NCI-H226 (cell line): ENCODE results near the gene ZBTB6.

ENCODE experiments used
- DNase-seq: peaks from one replicate; pipeline ENCODE4 v3.0.0-alpha.2; 2015

The ZBTB6 gene, protein sequence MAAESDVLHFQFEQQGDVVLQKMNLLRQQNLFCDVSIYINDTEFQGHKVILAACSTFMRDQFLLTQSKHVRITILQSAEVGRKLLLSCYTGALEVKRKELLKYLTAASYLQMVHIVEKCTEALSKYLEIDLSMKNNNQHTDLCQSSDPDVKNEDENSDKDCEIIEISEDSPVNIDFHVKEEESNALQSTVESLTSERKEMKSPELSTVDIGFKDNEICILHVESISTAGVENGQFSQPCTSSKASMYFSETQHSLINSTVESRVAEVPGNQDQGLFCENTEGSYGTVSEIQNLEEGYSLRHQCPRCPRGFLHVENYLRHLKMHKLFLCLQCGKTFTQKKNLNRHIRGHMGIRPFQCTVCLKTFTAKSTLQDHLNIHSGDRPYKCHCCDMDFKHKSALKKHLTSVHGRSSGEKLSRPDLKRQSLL

DNA sequence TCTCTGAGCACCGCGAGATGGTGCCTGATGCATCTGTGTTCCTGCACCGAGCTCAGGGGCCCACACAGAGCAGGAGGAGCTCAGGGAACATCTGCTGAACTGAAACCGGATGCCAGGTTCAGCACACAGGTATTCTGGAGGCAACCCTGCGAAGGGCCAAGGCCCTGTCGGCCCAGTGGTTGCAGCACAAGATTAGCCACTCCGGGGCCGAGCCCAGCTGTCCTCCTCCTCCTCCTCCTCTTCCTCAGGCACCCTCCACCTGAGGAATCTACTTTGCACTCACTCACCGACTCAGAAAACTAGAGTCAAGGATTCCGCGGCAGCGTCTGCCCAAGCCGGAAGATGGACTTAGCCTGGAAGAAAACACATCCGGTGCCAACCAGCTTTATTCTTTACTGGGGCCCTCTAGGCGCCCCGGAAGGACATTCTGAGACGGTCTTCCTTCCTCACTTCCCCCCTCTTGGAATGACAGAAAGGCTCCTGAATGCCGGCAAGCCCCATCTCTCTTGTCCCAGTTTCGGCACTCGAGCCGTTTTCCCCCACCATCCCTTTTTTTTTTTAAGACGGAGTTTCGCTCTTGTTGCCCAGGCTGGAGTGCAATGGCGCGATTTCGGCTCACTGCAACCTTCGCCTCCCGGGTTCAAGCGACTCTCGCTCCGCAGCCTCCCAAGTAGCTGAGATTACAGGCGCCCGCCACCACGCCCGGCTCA, at the start of gene ZBTB6:
Gene ZBTB6 (minus strand): TSS at position 360 of the 710 bp plus-strand sequence. CDS start 1,251 bp downstream, outside the sequence.
- DNase-seq: peak; percentile 81

DNA sequence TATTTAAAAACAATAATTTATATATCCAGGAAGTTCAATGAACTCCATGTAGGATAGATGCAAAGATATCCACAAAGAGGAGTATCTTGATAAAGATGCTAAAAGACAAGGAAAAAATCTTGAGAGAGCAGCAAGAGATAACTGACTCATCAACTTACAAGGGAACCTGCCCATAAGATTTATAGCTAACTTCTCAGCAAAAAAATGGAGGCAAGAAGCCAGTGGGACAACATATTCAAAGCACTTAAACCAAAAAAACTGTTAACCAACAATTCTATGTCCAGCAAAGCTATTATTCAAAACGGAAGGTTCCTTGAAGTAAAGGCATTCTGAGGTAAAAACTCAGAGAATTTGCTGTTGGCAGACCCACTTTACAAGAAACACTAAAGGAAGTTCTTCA, 48.0 kb upstream of the ZBTB6 start:
- no peak for DNase-seq

- no peak for DNase-seq
Observed at GRCh38 chr9:122955961-122956360, 42.8 kb upstream of the ZBTB6 start.

DNA sequence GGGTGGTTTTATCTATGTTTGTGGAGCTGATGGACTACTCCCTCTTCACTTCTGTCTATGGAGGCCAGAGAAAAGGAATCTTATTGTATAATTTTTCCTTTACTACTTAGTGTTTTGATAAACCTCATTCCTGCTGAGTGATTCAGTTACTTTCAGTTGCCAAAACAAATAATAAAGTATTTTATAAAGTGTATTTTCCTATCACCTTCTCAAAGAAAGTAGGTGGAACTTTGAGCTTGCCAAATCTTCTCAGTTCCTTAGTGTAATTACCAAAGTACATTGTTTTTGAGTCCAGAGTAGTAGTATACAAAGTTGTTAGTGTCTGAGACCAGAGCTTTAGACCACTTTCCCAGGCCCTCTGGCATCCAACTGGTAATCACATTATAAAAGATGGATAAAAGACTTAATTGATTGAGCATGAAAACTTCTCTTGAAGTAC, 41.1 kb upstream of the ZBTB6 start:
- peak; percentile 73 for DNase-seq

DNA sequence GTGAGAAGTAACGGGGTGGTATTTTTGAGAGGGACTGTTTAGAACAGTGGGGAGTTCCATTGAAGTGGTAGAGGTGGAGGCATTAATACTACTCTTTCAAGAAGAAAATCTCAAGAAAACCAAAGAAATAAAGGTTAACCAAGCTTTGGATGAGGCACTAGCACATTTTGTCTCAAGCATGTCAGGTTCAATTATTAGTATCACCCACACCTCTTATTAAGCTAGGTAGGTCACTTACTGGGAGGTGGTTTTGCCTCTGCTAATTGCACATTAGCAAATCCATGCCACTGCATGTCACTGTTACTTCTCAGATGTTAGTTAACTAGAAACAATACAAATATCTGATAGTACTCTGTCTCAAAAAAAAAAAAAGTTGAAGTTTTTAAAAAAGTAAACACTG, 37.9 kb upstream of the ZBTB6 start:
- no peak for DNase-seq

DNA sequence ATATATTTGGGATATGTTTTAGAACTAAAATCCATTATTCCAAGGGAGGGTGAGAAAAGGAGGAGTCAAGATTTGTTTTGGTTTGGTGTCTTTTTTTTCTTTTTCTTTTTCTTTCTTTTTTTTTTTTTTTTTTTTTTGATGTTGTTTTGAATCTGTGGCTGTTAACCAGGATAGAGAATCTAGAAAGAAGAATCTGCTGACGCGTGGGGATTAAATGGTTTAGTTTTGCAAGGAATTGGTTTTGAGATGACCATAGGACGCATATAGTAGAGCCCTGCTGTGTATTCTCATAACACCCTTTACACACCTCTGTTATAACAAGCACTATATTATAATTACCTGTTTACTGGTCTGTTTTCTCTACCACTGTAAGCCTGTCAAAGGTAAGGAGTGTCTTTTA, 37.1 kb upstream of the ZBTB6 start:
- DNase-seq: no peak

GRCh38 chr9:122949696-122950095, 36.6 kb upstream of the ZBTB6 start:
- no peak for DNase-seq

GRCh38 chr9:122948313-122948712, 35.2 kb upstream of the ZBTB6 start:
- DNase-seq: no peak

GRCh38 chr9:122946461-122947005, 33.4 kb upstream of the ZBTB6 start:
- DNase-seq: no peak

- no peak for DNase-seq
Observed at GRCh38 chr9:122944960-122945888, 32.1 kb upstream of the ZBTB6 start.

GRCh38 chr9:122941582-122942234, 28.6 kb upstream of the ZBTB6 start:
- no peak for DNase-seq

DNA sequence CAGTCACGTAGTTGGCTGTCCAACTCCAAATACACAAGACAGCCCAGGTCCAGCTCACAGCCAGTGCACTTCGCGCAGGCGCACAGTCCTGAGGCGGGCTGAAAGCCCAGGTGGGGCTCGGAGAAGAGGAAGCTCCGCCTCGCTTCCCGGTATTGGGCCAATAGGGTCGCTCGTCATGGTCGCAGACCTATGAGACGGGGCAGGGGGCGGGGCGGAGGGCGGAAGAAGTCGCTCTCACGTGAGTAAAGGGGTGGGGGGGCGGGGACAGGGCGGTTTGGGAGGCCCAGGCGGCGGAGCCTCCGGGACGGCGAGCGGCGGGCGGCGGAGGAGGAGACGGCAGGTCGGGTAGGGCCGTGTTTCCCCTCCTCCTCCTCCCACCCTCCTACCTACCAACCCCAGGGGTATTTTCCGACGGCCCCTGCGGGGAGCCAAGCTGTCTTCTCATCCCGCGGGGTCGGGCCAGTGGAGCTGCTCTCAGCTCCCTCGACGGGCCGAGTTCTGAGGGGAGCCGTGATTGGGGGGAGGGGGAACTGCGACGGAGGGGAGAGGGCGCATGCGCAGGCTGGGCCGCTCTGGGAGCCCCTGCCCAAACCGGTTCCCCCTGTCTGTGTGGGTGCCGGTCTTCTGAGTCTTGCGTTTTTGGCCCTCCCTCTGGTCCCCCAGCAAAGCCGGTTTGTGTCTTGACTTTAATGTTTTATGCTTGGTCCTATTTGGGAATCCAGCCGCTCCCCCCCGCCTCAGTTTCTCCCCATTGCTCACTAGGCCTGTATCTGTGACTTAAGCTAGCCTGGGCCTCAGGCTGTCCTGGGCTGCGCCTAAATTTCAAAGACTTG, 27.8 kb upstream of the ZBTB6 start, which contains the start of gene RABGAP1:
Gene RABGAP1 (plus strand): TSS at position 272 of the 833 bp plus-strand sequence. CDS start 16,040 bp downstream, outside the sequence.
- peak; percentile 96 for DNase-seq

GRCh38 chr9:122940454-122940748, 27.3 kb upstream of the ZBTB6 start:
- DNase-seq: no peak

DNA sequence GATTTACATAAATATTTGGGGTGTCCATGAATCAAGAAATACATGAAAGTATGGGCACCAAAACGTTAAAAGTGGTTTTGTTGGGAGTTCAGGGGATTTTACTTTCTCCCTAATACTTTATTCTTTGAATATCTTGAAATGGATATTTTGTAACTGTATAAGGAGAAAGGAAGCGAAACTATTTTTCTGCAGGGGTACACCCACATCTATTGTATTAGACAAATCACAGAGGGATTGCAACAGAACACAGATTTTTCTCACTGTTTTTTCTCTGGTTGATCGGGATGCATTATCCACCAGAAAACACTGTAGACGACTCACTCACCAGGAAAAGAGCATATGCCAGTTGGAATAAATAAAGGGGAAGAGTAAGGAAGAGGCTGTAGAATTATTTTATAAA, 26.5 kb upstream of the ZBTB6 start:
- no peak for DNase-seq

DNA sequence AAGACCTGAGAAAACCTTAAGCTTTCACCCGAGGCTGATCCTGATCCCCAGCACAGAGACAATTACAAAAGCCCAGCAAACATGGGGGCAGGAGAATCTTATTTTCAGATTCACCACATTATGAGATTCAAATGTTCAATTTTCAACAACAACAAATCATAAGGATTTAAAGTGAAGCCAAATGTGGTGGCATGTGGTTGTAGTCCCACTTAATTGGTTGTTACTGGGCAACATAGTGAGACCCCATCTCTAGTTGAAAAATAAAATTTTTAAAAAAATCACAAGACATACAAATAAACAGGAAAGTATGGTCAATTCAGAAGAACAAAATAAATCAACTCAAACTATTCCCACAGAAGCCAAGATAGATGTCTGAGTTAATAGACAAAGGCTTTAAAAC, 23.8 kb upstream of the ZBTB6 start:
- no peak for DNase-seq

DNA sequence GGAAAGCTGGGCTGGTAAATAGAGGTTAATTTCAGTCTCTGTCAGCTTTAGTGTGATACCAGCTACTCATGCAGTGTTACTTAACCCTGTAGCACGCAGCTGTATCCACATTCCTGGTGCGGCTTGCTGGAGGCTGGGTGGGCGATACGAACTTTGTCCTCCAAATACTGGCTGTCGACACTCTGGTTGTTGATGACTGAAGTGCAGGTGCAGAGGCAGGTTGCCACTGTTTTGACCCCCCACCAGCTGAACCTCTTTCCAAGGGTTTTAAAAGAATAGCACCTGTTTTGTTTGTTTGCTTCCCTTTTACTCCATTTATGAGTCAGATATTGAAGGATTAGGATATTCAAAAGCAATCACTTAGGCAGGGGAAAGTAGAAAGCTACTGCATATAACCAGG, 23.3 kb upstream of the ZBTB6 start:
- DNase-seq: no peak

- peak; percentile 96 for DNase-seq
Observed at GRCh38 chr9:122931226-122932121, 18.4 kb upstream of the ZBTB6 start, which contains the start of gene ZBTB26. TSS of gene ZBTB26 (minus strand) at chr9:122931512. CDS start at chr9:122919934, 11,578 bp downstream.

DNA sequence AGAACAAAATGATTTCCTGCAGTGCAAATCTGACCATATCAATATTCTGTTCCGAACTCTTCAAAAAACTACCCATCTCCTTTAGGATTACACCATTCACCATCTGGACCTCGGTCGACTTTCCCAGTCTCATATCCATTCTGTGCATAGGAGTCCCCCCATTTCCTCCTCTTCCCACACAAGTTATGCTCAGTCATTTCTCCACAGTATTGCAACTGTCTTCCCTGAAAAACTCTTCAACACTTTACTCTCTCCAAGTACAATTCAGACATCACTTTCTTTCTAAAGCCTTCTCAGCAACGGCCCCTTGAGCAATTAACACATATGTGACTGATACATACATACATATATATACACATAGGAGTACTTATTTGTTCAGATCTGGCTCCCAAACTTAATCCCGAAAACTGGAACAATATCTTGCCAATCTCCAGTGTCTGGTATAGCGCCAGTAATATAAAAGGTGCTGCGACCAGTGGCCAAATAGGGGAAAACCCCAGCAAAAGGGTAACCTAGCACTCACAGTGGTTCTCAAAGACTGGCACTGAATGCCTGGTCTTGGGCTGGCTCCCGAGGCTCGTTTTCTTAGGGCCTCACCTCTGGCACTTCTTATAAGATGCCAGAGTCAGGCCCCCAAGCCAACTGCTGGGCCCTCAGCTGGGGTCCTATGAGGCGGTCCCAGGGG, 17.6 kb upstream of the ZBTB6 start:
- no peak for DNase-seq

GRCh38 chr9:122929796-122930354, 16.8 kb upstream of the ZBTB6 start:
- no peak for DNase-seq
